ENCODE measurements around the gene ERAS.
A peak's percentile ranks its signal among the peaks of the same experiment; 100 is the strongest.
"Not testable (repeated sequence)": the region's sequence is repeated elsewhere in the genome, so short reads cannot be mapped to it uniquely, and the experiment has no call there.

Gene ERAS

DNA sequence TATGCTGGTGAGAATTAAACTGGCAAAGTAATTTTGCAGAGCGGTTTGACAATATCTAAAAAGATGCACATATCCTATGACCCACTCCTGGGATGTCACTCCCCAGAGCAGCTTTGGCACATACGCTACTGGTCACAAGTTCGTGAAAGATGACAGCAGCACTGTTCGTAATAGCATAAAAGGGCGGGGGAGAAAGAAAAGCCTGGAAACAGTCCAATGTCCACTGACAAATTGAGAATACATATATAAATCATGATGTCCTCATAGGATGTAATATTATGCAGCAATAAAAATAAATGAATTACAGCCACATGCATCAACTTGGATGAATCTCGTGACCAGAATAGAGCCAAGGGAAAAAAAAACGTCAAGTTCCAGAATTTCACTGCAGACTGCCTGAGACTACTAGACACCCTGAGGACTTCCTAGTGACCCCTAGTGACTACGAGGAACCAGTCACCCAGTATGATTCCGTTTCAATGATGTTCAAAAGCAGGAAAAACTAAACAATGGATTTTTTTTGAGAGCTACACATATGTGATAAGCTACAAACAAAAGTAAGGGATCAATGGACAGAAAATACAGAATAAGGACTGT is 7.3 kb downstream of the ERAS start:
- no peak for DNase-seq

GRCh38 chrX:48834383-48834709 is 8.0 kb downstream of the ERAS start:
- DNase-seq = no peak

GRCh38 chrX:48835524-48836329 is 9.4 kb downstream of the ERAS start, which contains the start of gene PCSK1N:
TSS of gene PCSK1N (minus strand) at chrX:48835610. CDS start at chrX:48835532, 78 bp downstream.
- no peak for DNase-seq

GRCh38 chrX:48839686-48840085 is 13.4 kb downstream of the ERAS start:
- no peak for DNase-seq

- no peak for DNase-seq
These were observed 22.5 kb downstream of the ERAS start for GRCh38 chrX:48848847-48849246.

DNA sequence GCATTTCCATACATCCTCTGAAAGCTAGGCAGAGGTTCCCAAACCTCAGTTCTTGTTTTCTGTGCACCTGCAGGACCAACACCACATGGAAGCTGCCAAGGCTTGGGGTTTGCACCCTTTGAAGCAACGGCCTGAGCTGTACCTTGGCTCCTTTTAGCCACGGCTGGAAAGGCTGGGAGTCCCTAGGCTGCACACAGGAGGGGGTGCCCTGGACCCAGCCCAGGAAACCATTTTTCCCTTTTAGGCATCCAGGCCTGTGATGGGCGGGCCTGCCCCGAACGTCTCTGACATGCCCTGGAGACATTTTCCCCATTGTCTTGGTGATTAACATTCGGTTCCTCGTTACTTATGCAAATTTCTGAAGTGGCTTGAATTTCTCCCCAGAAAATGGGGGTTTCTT is 26.5 kb downstream of the ERAS start:
- no peak for DNase-seq

DNA sequence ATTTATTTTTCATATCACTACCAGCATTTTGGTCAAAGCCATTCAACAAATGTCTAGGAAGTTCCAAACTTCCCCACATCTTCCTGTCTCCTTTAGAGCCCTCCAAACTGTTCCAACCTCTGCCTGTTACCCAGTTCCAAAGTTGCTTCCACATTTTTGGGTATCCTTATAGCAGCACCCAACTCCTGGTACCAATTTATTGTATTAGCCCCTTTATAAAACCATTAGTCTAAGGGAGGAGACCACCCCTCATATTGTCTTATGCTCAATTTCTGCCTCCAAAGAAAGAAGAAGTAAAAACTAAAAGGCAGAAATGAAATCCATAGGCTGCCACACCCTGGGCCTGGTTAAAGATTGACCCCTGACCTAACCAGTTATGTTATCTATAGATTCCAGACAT is 27.2 kb downstream of the ERAS start:
- DNase-seq = not testable (repeated sequence)

GRCh38 chrX:48854121-48854804 is 27.9 kb downstream of the ERAS start:
- DNase-seq = not testable (repeated sequence)

DNA sequence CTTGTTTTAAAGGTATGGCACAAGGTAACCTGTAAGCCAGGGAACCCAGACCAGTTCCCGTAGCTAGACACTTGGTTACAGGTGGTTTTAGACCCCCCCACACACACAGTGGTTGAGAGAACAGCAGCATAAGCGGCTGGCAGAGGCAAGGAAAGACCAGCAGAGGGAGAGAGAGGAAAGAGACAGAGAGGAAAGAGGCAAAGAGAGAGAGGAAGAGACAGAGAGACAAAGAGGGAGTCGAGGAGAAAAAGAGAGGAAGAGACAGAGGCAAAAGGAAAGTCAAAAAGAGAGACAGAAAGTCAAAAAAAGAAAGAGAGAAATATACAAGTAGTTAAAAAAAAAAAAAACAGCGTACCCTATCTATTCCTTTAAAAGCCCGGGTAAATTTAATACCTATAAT is 28.6 kb downstream of the ERAS start:
- DNase-seq = no peak

GRCh38 chrX:48864210-48864609 is 37.9 kb downstream of the ERAS start:
- peak; percentile 17 for DNase-seq

- DNase-seq = not testable (repeated sequence)
These were observed 45.7 kb downstream of the ERAS start for GRCh38 chrX:48872017-48872416.

DNA sequence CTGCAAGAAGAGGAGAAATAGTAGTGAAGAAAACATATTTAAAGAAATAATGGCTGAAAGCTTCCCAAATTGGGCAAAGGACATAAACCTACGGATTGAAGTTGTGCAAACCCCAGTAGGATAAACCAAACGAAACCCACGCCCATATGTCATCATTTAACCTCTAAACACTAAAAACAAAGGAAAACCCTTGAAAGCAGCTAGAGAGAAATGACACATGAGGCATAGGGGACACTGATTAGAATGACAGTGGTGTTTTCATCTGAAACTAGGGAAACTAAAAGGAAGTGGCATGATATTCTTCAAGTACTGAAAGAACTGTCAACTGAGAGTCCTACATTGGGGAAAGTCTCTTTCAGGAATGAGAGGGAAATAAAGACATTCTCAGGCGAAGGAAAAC is 50.6 kb downstream of the ERAS start:
- not testable (repeated sequence) for DNase-seq
